HG02840 (cell line): ENCODE results near the gene ALKBH4.
"Not testable (repeated sequence)": the region's sequence is repeated elsewhere in the genome, so short reads cannot be mapped to it uniquely, and the experiment has no call there.

ENCODE experiments used
- ATAC-seq: cut with Tn5 transposase; IDR thresholded peaks from one replicate; pipeline ENCODE4 v1.9.1; 2021; ENCODE audit warnings: mild to moderate bottlenecking, moderate library complexity, moderate number of reproducible peaks; ENCODE audit not compliant: unreplicated experiment, low FRiP score

The ALKBH4 gene

GRCh38 chr7:102456327-102456726, 8.3 kb downstream of the ALKBH4 start:
- no peak for ATAC-seq

GRCh38 chr7:102455596-102455995, 9.1 kb downstream of the ALKBH4 start:
- ATAC-seq, result no peak

- not testable (repeated sequence) for ATAC-seq
Observed at GRCh38 chr7:102454932-102455331, 9.7 kb downstream of the ALKBH4 start.

- no peak for ATAC-seq
Observed at GRCh38 chr7:102454468-102454867, 10.2 kb downstream of the ALKBH4 start.

- ATAC-seq, result no peak
Observed at GRCh38 chr7:102453319-102453718, 11.3 kb downstream of the ALKBH4 start.

GRCh38 chr7:102452451-102452850, 12.2 kb downstream of the ALKBH4 start:
- ATAC-seq, result no peak

- no peak for ATAC-seq
Observed at GRCh38 chr7:102451371-102452054, 13.2 kb downstream of the ALKBH4 start.

GRCh38 chr7:102450242-102450641, 14.4 kb downstream of the ALKBH4 start:
- no peak for ATAC-seq

GRCh38 chr7:102449136-102449535, 15.5 kb downstream of the ALKBH4 start:
- ATAC-seq, result no peak

GRCh38 chr7:102447311-102447710, 17.4 kb downstream of the ALKBH4 start:
- ATAC-seq, result no peak

- ATAC-seq, result no peak
Observed at GRCh38 chr7:102446387-102447156, 18.1 kb downstream of the ALKBH4 start.

- ATAC-seq, result no peak
Observed at GRCh38 chr7:102445674-102446071, 19.0 kb downstream of the ALKBH4 start.

GRCh38 chr7:102444961-102445673, 19.5 kb downstream of the ALKBH4 start:
- ATAC-seq, result peak; percentile 33

GRCh38 chr7:102439963-102440795, 24.5 kb downstream of the ALKBH4 start:
- no peak for ATAC-seq

GRCh38 chr7:102436118-102436517, 28.5 kb downstream of the ALKBH4 start:
- no peak for ATAC-seq

GRCh38 chr7:102434039-102434486, 30.6 kb downstream of the ALKBH4 start:
- ATAC-seq, result no peak

GRCh38 chr7:102433219-102434038, 31.2 kb downstream of the ALKBH4 start, which contains the start of gene ORAI2:
Gene ORAI2, plus strand, starts transcription at chr7:102433575. Its CDS starts 5,382 bp downstream, at chr7:102438957.
- peak; percentile 70 for ATAC-seq

- ATAC-seq, result peak; percentile 29
Observed at GRCh38 chr7:102432442-102433218, 32.0 kb downstream of the ALKBH4 start.
